HL-60/S4 treated with phorbol 12-myristate 13-acetate at 8.2 ng/mL for 4 days and 3 days (cell line): ENCODE results near the gene DLK1.

Experiments used
- in situ Hi-C: fragments of 300-500 bp; cut with MboI; formaldehyde crosslinking; loops from 2 replicates; pipeline ENCODE4 v1.15.0; 2022; ENCODE audit warnings: low sequenced_read_pairs

DLK1 gene

GRCh38 chr14:100731846-100732765, 5.4 kb downstream of the DLK1 start:
- in situ Hi-C loops: no loop called here

GRCh38 chr14:100732766-100733100, 6.0 kb downstream of the DLK1 start:
- in situ Hi-C loops: no loop called here

GRCh38 chr14:100733152-100733850, 6.6 kb downstream of the DLK1 start:
- in situ Hi-C loops: no loop called here

- in situ Hi-C loops: no loop called here
Measured at GRCh38 chr14:100734031-100734990, 7.6 kb downstream of the DLK1 start.

GRCh38 chr14:100735271-100735670, 8.6 kb downstream of the DLK1 start:
- in situ Hi-C loops: no loop called here

GRCh38 chr14:100736269-100737180, 9.8 kb downstream of the DLK1 start:
- in situ Hi-C loops: no loop called here

- in situ Hi-C loops: no loop called here
Measured at GRCh38 chr14:100737526-100737925, 10.8 kb downstream of the DLK1 start.

GRCh38 chr14:100738269-100738691, 11.6 kb downstream of the DLK1 start:
- in situ Hi-C loops: no loop called here

- in situ Hi-C loops: no loop called here
Measured at GRCh38 chr14:100738704-100739131, 12.0 kb downstream of the DLK1 start.

GRCh38 chr14:100739306-100739705, 12.6 kb downstream of the DLK1 start:
- in situ Hi-C loops: no loop called here

GRCh38 chr14:100740196-100740825, 13.6 kb downstream of the DLK1 start:
- in situ Hi-C loops: no loop called here

- in situ Hi-C loops: no loop called here
Measured at GRCh38 chr14:100740929-100741328, 14.2 kb downstream of the DLK1 start.

- in situ Hi-C loops: no loop called here
Measured at GRCh38 chr14:100741966-100742365, 15.3 kb downstream of the DLK1 start.

- in situ Hi-C loops: no loop called here
Measured at GRCh38 chr14:100746326-100746725, 19.6 kb downstream of the DLK1 start.

GRCh38 chr14:100747021-100747586, 20.4 kb downstream of the DLK1 start:
- in situ Hi-C loops: no loop called here

- in situ Hi-C loops: no loop called here
Measured at GRCh38 chr14:100747736-100748135, 21.0 kb downstream of the DLK1 start.

- in situ Hi-C loops: no loop called here
Measured at GRCh38 chr14:100748403-100748802, 21.7 kb downstream of the DLK1 start.

GRCh38 chr14:100748944-100749343, 22.3 kb downstream of the DLK1 start:
- in situ Hi-C loops: no loop called here

GRCh38 chr14:100749967-100750597, 23.4 kb downstream of the DLK1 start:
- in situ Hi-C loops: no loop called here
